Astrocyte (in vitro differentiated cells and primary cell): Measurements from ENCODE around the gene ZSWIM9. TPM values are rescaled to one million over a fixed set of nuclear protein-coding genes. Genes with fewer than 3 reads are reported as not detected.

ENCODE experiments used
- DNase-seq: peaks from one replicate; pipeline ENCODE4 v3.0.0-alpha.2; 2010; ENCODE audit warnings: low read depth
- FAIRE-seq: peaks from 2 replicates; lab custom pipeline; 2011; peaks lifted over from hg19 to GRCh38; lab: Jason Lieb, UNC
- H2AFZ ChIP-seq: 2 replicates; pipeline ENCODE4 v1.6.0; 2012; ENCODE audit warnings: low read depth, low read length, inconsistent platforms
- H3K27ac ChIP-seq: 2 replicates; pipeline ENCODE4 v1.5.1; 2011; ENCODE audit warnings: low read depth, low read length, inconsistent platforms
- H3K27me3 ChIP-seq: 2 replicates; pipeline ENCODE4 v1.6.0; 2011; ENCODE audit warnings: low read length, inconsistent platforms; ENCODE audit not compliant: insufficient read depth
- H3K36me3 ChIP-seq: 2 replicates; pipeline ENCODE4 v1.5.1; 2011; ENCODE audit warnings: low read length, inconsistent platforms; ENCODE audit not compliant: insufficient read depth
- H3K4me1 ChIP-seq: 2 replicates; pipeline ENCODE4 v1.5.1; 2011; ENCODE audit warnings: low read length, inconsistent platforms; ENCODE audit not compliant: insufficient read depth
- H3K4me2 ChIP-seq: 2 replicates; pipeline ENCODE4 v1.6.0; 2012; ENCODE audit warnings: low read length, inconsistent platforms
- H3K4me3 ChIP-seq: 2 replicates; pipeline ENCODE4 v1.5.1; 2011; ENCODE audit warnings: low read depth, mild to moderate bottlenecking, low read length, inconsistent platforms; ENCODE audit not compliant: insufficient read depth
- H3K79me2 ChIP-seq: 2 replicates; pipeline ENCODE4 v1.6.0; 2012; ENCODE audit warnings: mild to moderate bottlenecking, low read length, inconsistent platforms; ENCODE audit not compliant: insufficient read depth
- H3K9ac ChIP-seq: 2 replicates; pipeline ENCODE4 v1.6.0; 2012; ENCODE audit warnings: mild to moderate bottlenecking, low read length, inconsistent platforms
- H3K9me3 ChIP-seq: 2 replicates; pipeline ENCODE4 v1.5.1; 2012; ENCODE audit warnings: low read depth, mild to moderate bottlenecking, low read length, inconsistent platforms; ENCODE audit not compliant: insufficient read depth
- H4K20me1 ChIP-seq: 2 replicates; pipeline ENCODE4 v1.6.0; 2012; ENCODE audit warnings: low read length, inconsistent platforms; ENCODE audit not compliant: insufficient read depth
- H3K27ac Mint-ChIP-seq: one replicate; pipeline ENCODE4 v1.8.0; 2021; ENCODE audit warnings: mild to moderate bottlenecking, mixed read lengths; ENCODE audit not compliant: unreplicated experiment
- H3K27me3 Mint-ChIP-seq: one replicate; pipeline ENCODE4 v1.8.0; 2021; ENCODE audit warnings: low read depth, mixed read lengths; ENCODE audit not compliant: unreplicated experiment
- H3K36me3 Mint-ChIP-seq: one replicate; pipeline ENCODE4 v1.8.0; 2021; ENCODE audit warnings: low read depth, mixed read lengths; ENCODE audit not compliant: unreplicated experiment
- H3K4me1 Mint-ChIP-seq: one replicate; pipeline ENCODE4 v1.8.0; 2021; ENCODE audit warnings: low read depth, mixed read lengths; ENCODE audit not compliant: unreplicated experiment
- H3K4me3 Mint-ChIP-seq: one replicate; pipeline ENCODE4 v1.8.0; 2021; ENCODE audit warnings: mild to moderate bottlenecking, moderate library complexity, mixed read lengths; ENCODE audit not compliant: unreplicated experiment
- H3K9me3 Mint-ChIP-seq: one replicate; pipeline ENCODE4 v1.8.0; 2021; ENCODE audit warnings: mild to moderate bottlenecking, mixed read lengths; ENCODE audit not compliant: unreplicated experiment
- EZH2 ChIP-seq: IDR thresholded peaks from 2 replicates; pipeline ENCODE4 v1.6.1; 2012; ENCODE audit warnings: mild to moderate bottlenecking, low read length, inconsistent platforms; ENCODE audit not compliant: insufficient read depth
- total RNA-seq: library from RNA; stranded (reverse); gene quantifications from 2 replicates; pipeline ENCODE4 v1.2.1, GENCODE V29; 2021
- TF ChIP-seq, protein P1 (sequence below): IDR thresholded peaks from 2 replicates; pipeline ENCODE4 v1.5.1; 2011; ENCODE audit warnings: low read depth, mild to moderate bottlenecking, inconsistent platforms, low read length, moderate library complexity; ENCODE audit not compliant: insufficient read depth

ZSWIM9 gene
- total RNA-seq, 1 donor from 2014 or later: 4.7 TPM

DNA sequence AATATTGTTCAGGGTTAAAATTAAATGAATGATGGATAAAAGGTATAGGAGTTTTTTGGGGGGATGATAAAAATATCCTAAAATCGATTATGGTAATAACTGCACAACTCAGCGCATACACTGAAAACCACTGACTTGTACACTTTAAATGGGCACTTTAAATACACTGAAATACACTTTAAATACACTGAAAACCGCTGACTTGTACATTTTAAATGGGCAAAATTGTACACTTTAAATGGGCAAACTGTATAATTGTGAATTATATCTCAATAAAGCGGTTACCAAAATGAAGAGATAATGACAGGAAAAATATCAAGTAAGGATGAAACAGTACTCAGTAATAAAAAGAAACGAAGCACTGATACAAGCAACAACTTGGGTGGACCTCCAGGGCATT is 1.8 kb upstream of the ZSWIM9 start:
- no peak for FAIRE-seq

DNA sequence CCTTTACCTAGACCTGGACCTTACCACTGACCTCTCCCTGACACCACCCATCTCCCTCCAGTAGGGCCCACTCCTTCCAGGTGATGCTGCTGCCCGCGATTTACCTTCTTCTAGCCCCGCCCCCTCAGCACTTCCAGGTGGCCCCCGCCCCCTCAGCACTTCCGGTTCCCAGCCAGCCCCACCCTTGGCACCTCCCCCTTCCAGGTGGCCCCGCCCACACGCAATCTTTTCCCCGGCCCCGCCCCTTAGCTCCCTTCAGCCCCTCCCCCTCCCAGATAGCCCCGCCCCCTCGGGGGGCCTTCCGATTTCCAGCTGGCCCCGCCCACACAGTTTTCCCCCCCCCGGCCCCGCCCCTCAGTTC is 922 bp upstream of the ZSWIM9 start:
- Mint-ChIP-seq H3K27ac (peak overlapping the region; percentile 87), H3K36me3 (peaks cover 14% of the 10 kb centered on the region), H3K4me3 (peak overlapping the region; percentile 93), H3K27me3 (no peaks in the 10 kb centered on the region), H3K4me1 (peaks cover 4% of the 10 kb centered on the region), H3K9me3 (no peaks in the 10 kb centered on the region)
- Histone ChIP-seq H3K4me2 (peak overlapping the region; percentile 99), H3K9ac (peak overlapping the region; percentile 87), H3K4me1 (peaks cover 9% of the 10 kb centered on the region), H3K79me2 (peaks cover 20% of the 10 kb centered on the region), H3K4me3 (peak overlapping the region; percentile 84), H4K20me1 (no peaks in the 10 kb centered on the region), H3K27me3 (no peaks in the 10 kb centered on the region), H2AFZ (peak overlapping the region; percentile 94), H3K36me3 (peaks cover 10% of the 10 kb centered on the region), H3K9me3 (no peaks in the 10 kb centered on the region), H3K27ac (peak overlapping the region; percentile 91)
- TF ChIP-seq, protein P1, sequence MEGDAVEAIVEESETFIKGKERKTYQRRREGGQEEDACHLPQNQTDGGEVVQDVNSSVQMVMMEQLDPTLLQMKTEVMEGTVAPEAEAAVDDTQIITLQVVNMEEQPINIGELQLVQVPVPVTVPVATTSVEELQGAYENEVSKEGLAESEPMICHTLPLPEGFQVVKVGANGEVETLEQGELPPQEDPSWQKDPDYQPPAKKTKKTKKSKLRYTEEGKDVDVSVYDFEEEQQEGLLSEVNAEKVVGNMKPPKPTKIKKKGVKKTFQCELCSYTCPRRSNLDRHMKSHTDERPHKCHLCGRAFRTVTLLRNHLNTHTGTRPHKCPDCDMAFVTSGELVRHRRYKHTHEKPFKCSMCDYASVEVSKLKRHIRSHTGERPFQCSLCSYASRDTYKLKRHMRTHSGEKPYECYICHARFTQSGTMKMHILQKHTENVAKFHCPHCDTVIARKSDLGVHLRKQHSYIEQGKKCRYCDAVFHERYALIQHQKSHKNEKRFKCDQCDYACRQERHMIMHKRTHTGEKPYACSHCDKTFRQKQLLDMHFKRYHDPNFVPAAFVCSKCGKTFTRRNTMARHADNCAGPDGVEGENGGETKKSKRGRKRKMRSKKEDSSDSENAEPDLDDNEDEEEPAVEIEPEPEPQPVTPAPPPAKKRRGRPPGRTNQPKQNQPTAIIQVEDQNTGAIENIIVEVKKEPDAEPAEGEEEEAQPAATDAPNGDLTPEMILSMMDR: no peak
- no peak for TF ChIP-seq EZH2
- FAIRE-seq: no peak
- DNase-seq: peak; percentile 8

More for the DNA sequence above, 1.8 kb upstream of the ZSWIM9 start:
- Histone ChIP-seq H3K36me3 (peaks cover 2% of the 10 kb centered on the region), H3K9ac (no peak overlapping the region), H3K4me3 (no peak overlapping the region), H3K79me2 (peaks cover 20% of the 10 kb centered on the region), H3K4me2 (no peak overlapping the region), H4K20me1 (no peaks in the 10 kb centered on the region), H3K27ac (no peak overlapping the region), H2AFZ (no peak overlapping the region), H3K9me3 (no peaks in the 10 kb centered on the region), H3K4me1 (peaks cover 9% of the 10 kb centered on the region), H3K27me3 (no peaks in the 10 kb centered on the region)
- DNase-seq: no peak
- H3K27me3 Mint-ChIP-seq: no peaks in the 10 kb centered on the region
- peaks cover 7% of the 10 kb centered on the region for H3K36me3 Mint-ChIP-seq
- H3K27ac Mint-ChIP-seq: no peak overlapping the region
- no peak for TF ChIP-seq EZH2
- TF ChIP-seq, protein P1: no peak
- no peaks in the 10 kb centered on the region for H3K9me3 Mint-ChIP-seq
- peaks cover 4% of the 10 kb centered on the region for H3K4me1 Mint-ChIP-seq
- H3K4me3 Mint-ChIP-seq: peak overlapping the region; percentile 93

DNA sequence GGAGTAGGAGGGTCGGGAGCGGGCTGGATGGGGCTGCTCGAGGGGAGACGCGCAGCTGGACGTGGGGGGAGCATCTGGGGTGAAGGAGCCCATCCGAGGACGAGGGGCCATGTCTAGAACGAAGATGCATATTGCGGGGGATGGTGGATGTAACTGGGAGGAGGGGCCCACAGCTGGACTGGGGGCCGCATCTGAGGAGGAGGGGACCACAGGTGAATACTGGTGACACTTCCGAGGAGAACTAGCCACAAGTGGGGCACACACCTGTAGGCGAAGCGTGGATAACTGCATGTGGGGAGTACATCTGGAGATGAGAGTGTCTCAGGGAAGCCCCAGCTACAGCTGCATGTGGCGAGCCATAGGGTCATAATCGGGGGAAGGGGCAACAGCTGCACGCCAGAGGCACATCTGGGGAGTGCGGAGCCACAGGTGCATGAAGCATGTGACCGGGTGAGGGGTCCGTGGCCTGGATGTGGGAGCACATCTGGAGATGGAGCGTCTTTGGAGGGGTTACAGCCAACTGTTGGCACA is 402 bp downstream of the ZSWIM9 start:
- Histone ChIP-seq H3K36me3 (peaks cover 11% of the 10 kb centered on the region), H3K4me3 (peak overlapping the region; percentile 84), H3K9me3 (no peaks in the 10 kb centered on the region), H3K27ac (no peak overlapping the region), H3K4me2 (peak overlapping the region; percentile 99), H4K20me1 (no peaks in the 10 kb centered on the region), H2AFZ (peak overlapping the region; percentile 94), H3K9ac (peak overlapping the region; percentile 87), H3K79me2 (peaks cover 20% of the 10 kb centered on the region), H3K4me1 (peaks cover 9% of the 10 kb centered on the region), H3K27me3 (no peaks in the 10 kb centered on the region)
- Mint-ChIP-seq H3K9me3 (no peaks in the 10 kb centered on the region), H3K27me3 (no peaks in the 10 kb centered on the region), H3K27ac (peak overlapping the region; percentile 23), H3K4me1 (peaks cover 4% of the 10 kb centered on the region), H3K4me3 (peak overlapping the region; percentile 93), H3K36me3 (peaks cover 14% of the 10 kb centered on the region)
- no peak for DNase-seq
- TF ChIP-seq, protein P1: no peak
- no peak for TF ChIP-seq EZH2
- no peak for FAIRE-seq
